H1 (cell line): ENCODE measurements around the gene NME7. TPM values are rescaled to one million over a fixed set of nuclear protein-coding genes. Genes with fewer than 3 reads are reported as not detected.

ENCODE experiments used
- CTCF ChIA-PET: fragments of 300-600 bp; sonication (Branson Sonifier 250); formaldehyde crosslinking; loops from one replicate; lab custom pipeline; 2021; ENCODE audit not compliant: partially characterized antibody; lab: Charles Lee
- POLR2A ChIA-PET: fragments of 300-600 bp; sonication (Branson Sonifier 250); formaldehyde crosslinking; loops from one replicate; lab custom pipeline; 2021; ENCODE audit warnings: inconsistent platforms; ENCODE audit not compliant: partially characterized antibody; lab: Charles Lee
- DNase-seq, 2 experiments: peaks; one replicate each; pipeline versions ENCODE4 v3.0.0 to v3.0.0-alpha.2; 2010 to 2022; ENCODE audit warnings: low spot score in 2 of 2, low read depth in 1 of 2, mixed read lengths in 1 of 2
- FAIRE-seq: peaks from 2 replicates; lab custom pipeline; 2011; peaks lifted over from hg19 to GRCh38; lab: Jason Lieb, UNC
- H2AFZ ChIP-seq: 2 replicates; pipeline ENCODE4 v1.8.1; 2012; ENCODE audit warnings: low read length, inconsistent platforms
- H2AK5ac ChIP-seq: 2 replicates; pipeline ENCODE4 v1.6.1; 2013; ENCODE audit warnings: low read depth, low read length
- H2BK120ac ChIP-seq: replicated peaks from 2 replicates; pipeline ENCODE3; 2013; ENCODE audit warnings: low read depth, low read length, inconsistent platforms
- H2BK12ac ChIP-seq: 2 replicates; pipeline ENCODE4 v1.6.1; 2013; ENCODE audit warnings: low read depth, low read length
- H2BK15ac ChIP-seq: 2 replicates; pipeline ENCODE4 v1.6.1; 2013; ENCODE audit warnings: low read length
- H2BK20ac ChIP-seq: 2 replicates; pipeline ENCODE4 v1.6.1; 2013; ENCODE audit warnings: low read length
- H2BK5ac ChIP-seq: 2 replicates; pipeline ENCODE4 v1.6.1; 2013; ENCODE audit warnings: low read depth, low read length
- H3K14ac ChIP-seq: 2 replicates; pipeline ENCODE4 v1.6.1; 2013; ENCODE audit warnings: inconsistent platforms; ENCODE audit not compliant: insufficient read length
- H3K18ac ChIP-seq: 2 replicates; pipeline ENCODE4 v1.6.1; 2013; ENCODE audit warnings: low read length; ENCODE audit errors: extremely low read depth
- H3K23ac ChIP-seq: 2 replicates; pipeline ENCODE4 v1.6.1; 2013; ENCODE audit warnings: inconsistent platforms; ENCODE audit not compliant: insufficient read length
- H3K23me2 ChIP-seq: 2 replicates; pipeline ENCODE4 v1.6.1; 2013; ENCODE audit warnings: low read depth, low read length
- H3K27ac ChIP-seq: 2 replicates; pipeline ENCODE4 v1.6.1; 2011; ENCODE audit warnings: low read depth, low read length, inconsistent platforms
- H3K27me3 ChIP-seq, 4 experiments: replicated peaks in 1 of 4; 1 replicate in 1 of 4; 2 replicates in 3 of 4; pipeline versions ENCODE4 v1.6.1 to v1.8.1; 2011 to 2013; ENCODE audit warnings: low read length in 3 of 4, mild to moderate bottlenecking in 3 of 4, inconsistent platforms in 2 of 4, mixed read lengths in 2 of 4, moderate library complexity in 1 of 4; ENCODE audit not compliant: control insufficient read depth in 3 of 4, insufficient read depth in 3 of 4; ENCODE audit errors: extremely low read depth in 1 of 4
- H3K36me3 ChIP-seq, 4 experiments: 2 replicates each; pipeline versions ENCODE4 v1.6.1 to v1.8.1; 2011 to 2013; ENCODE audit warnings: mild to moderate bottlenecking in 4 of 4, low read length in 3 of 4, moderate library complexity in 2 of 4, control low read depth in 1 of 4, inconsistent platforms in 1 of 4; ENCODE audit not compliant: insufficient read depth in 4 of 4, control insufficient read depth in 2 of 4
- H3K4ac ChIP-seq: replicated peaks from 2 replicates; pipeline ENCODE3; 2013; ENCODE audit warnings: low read length, low read depth, mixed read lengths, inconsistent platforms; ENCODE audit not compliant: insufficient read length
- H3K4me1 ChIP-seq, 4 experiments: replicated peaks in 1 of 4; 1 replicate in 1 of 4; 2 replicates in 3 of 4; pipeline versions ENCODE4 v1.6.1 to v1.8.1; 2011 to 2013; ENCODE audit warnings: low read length in 3 of 4, inconsistent platforms in 2 of 4, mixed read lengths in 1 of 4; ENCODE audit not compliant: insufficient read depth in 4 of 4, control insufficient read depth in 3 of 4
- H3K4me2 ChIP-seq, 2 experiments: 2 replicates each; pipeline versions ENCODE4 v1.6.1 to v1.8.1; 2011 to 2013; ENCODE audit warnings: low read depth in 2 of 2, low read length in 2 of 2, control low read depth in 1 of 2, inconsistent platforms in 1 of 2, mild to moderate bottlenecking in 1 of 2; ENCODE audit not compliant: insufficient read depth in 1 of 2
- H3K4me3 ChIP-seq, 4 experiments: fragments of 200-600, 300-600 bp in 1 of 4; sonication (generic), shearing (Covaris generic), sonication (Bioruptor Twin) in 1 of 4; 2 replicates each; pipeline versions ENCODE4 v1.5.1 to v1.8.1; 2011 to 2016; ENCODE audit warnings: low read length in 4 of 4, low read depth in 3 of 4, control low read depth in 2 of 4, inconsistent platforms in 2 of 4, mild to moderate bottlenecking in 2 of 4, mixed read lengths in 1 of 4, moderate library complexity in 1 of 4; ENCODE audit not compliant: insufficient read depth in 2 of 4; ENCODE audit errors: extremely low read depth in 1 of 4
- H3K56ac ChIP-seq: replicated peaks from 2 replicates; pipeline ENCODE3; 2013; ENCODE audit warnings: low read depth, mild to moderate bottlenecking, mixed read lengths, low read length, inconsistent platforms; ENCODE audit not compliant: insufficient read length
- H3K79me1 ChIP-seq: 2 replicates; pipeline ENCODE4 v1.6.1; 2013; ENCODE audit warnings: low read depth, low read length, control low read depth
- H3K79me2 ChIP-seq, 2 experiments: 2 replicates each; pipeline versions ENCODE4 v1.6.1 to v1.8.1; 2012 to 2013; ENCODE audit warnings: low read length in 2 of 2, mild to moderate bottlenecking in 2 of 2, inconsistent platforms in 1 of 2; ENCODE audit not compliant: insufficient read depth in 2 of 2, control insufficient read depth in 1 of 2
- H3K9ac ChIP-seq, 4 experiments: replicated peaks in 1 of 4; 1 replicate in 1 of 4; 2 replicates in 3 of 4; pipeline versions ENCODE4 v1.6.1 to v1.8.1; 2011 to 2013; ENCODE audit warnings: low read depth in 3 of 4, low read length in 3 of 4, control low read depth in 2 of 4, mild to moderate bottlenecking in 2 of 4, moderate library complexity in 2 of 4, inconsistent platforms in 1 of 4; ENCODE audit errors: extremely low read depth in 1 of 4
- H3K9me3 ChIP-seq, 2 experiments: 2 replicates each; pipeline versions ENCODE4 v1.6.1 to v1.8.1; 2012 to 2013; ENCODE audit warnings: mild to moderate bottlenecking in 2 of 2, moderate library complexity in 2 of 2, control low read depth in 1 of 2, inconsistent platforms in 1 of 2, low read depth in 1 of 2, low read length in 1 of 2, mixed read lengths in 1 of 2; ENCODE audit not compliant: insufficient read depth in 2 of 2
- H4K20me1 ChIP-seq, 2 experiments: replicated peaks in 1 of 2; 2 replicates each; pipeline versions ENCODE3 to v1.8.1; 2011 to 2013; ENCODE audit warnings: inconsistent platforms in 2 of 2, low read length in 2 of 2, mild to moderate bottlenecking in 1 of 2; ENCODE audit not compliant: insufficient read depth in 2 of 2, control insufficient read depth in 1 of 2
- H4K5ac ChIP-seq: 2 replicates; pipeline ENCODE4 v1.6.1; 2013; ENCODE audit warnings: low read length, low read depth, mixed read lengths, inconsistent platforms; ENCODE audit not compliant: insufficient read length
- H4K8ac ChIP-seq: 2 replicates; pipeline ENCODE4 v1.8.0; 2013; ENCODE audit warnings: mild to moderate bottlenecking, moderate library complexity, low read length, inconsistent platforms; ENCODE audit not compliant: insufficient read depth; ENCODE audit errors: extremely low read depth
- H4K91ac ChIP-seq: replicated peaks from 2 replicates; pipeline ENCODE3; 2013; ENCODE audit warnings: low read length, mixed read lengths, inconsistent platforms; ENCODE audit not compliant: insufficient read length
- RAD21 ChIP-seq, 2 experiments: IDR thresholded peaks in 1 of 2; conservative IDR thresholded peaks in 1 of 2; 2 replicates each; pipeline ENCODE4 v1.6.1; 2011; ENCODE audit warnings: low read depth in 2 of 2, low read length in 2 of 2, improper control_type of control experiment in 1 of 2, inconsistent platforms in 1 of 2, mild to moderate bottlenecking in 1 of 2, moderate library complexity in 1 of 2
- SAP30 ChIP-seq: fragments of 300-600 bp; sonication (generic); IDR thresholded peaks from 2 replicates; pipeline ENCODE4 v1.7.1; 2012; ENCODE audit warnings: low read length, moderate library complexity, mild to moderate bottlenecking, inconsistent platforms; ENCODE audit not compliant: insufficient read depth, insufficient replicate concordance
- SIX5 ChIP-seq: IDR thresholded peaks from 2 replicates; pipeline ENCODE4 v1.6.1; 2011; ENCODE audit warnings: mild to moderate bottlenecking, low read depth, low read length
- SUZ12 ChIP-seq: fragments of 200-600 bp; sonication (generic); IDR thresholded peaks from 2 replicates; pipeline ENCODE4 v1.6.1; 2012; ENCODE audit warnings: mild to moderate bottlenecking, inconsistent platforms, low read length, moderate library complexity, mixed read lengths
- YY1 ChIP-seq: IDR thresholded peaks from 2 replicates; pipeline ENCODE4 v1.6.1; 2011; ENCODE audit warnings: low read depth, mild to moderate bottlenecking, low read length
- WGBS, 2 experiments: shearing (Covaris generic) in 1 of 2; methylation state at CpG; one replicate each; pipeline versions ENCODE4 v1.1.6 to v1.1.7; 2013 to 2015; ENCODE audit warnings: low lambda C conversion rate in 2 of 2, mixed read lengths in 2 of 2, inconsistent platforms in 1 of 2, low coverage in 1 of 2, missing lambda C conversion rate in 1 of 2; ENCODE audit not compliant: insufficient replicate concordance in 2 of 2, insufficient coverage in 1 of 2, insufficient read length in 1 of 2; ENCODE audit errors: extremely low coverage in 1 of 2, missing lambda C conversion rate in 1 of 2; 5-methylcytosine and 5-hydroxymethylcytosine counted together
- polyA plus RNA-seq, 7 experiments: library from polyadenylated mRNA; depleted of rRNA in 3 of 7; stranded (reverse) in 5 of 7; unstranded in 2 of 7; fragments of >200 nt in 5 of 7; fragments of 200-250 nt in 2 of 7; gene quantifications; 1 replicate in 5 of 7; 2 replicates in 1 of 7; 4 replicates in 1 of 7; pipeline versions ENCODE4 v1.2.1 to v1.2.3, GENCODE V29; 2011 to 2013; ENCODE audit warnings: missing spikeins in 2 of 7, mixed read lengths in 2 of 7
- total RNA-seq: library from RNA; stranded (reverse); fragmentation: NEBNext Ultra II Directional; extraction: Animal tissue kit (Norgen Biotek cat#: 25700); gene quantifications from 2 replicates; pipeline ENCODE4 v1.2.1, GENCODE V29; 2021
- TF ChIP-seq, protein P1 (sequence below): IDR thresholded peaks from 2 replicates; pipeline ENCODE4 v1.6.1; 2011; ENCODE audit warnings: low read depth, mild to moderate bottlenecking, low read length; ENCODE audit not compliant: insufficient read depth
- TF ChIP-seq, protein P2 (sequence below), 3 experiments: IDR thresholded peaks; 1 replicate in 2 of 3; 2 replicates in 1 of 3; pipeline versions ENCODE4 v1.5.1 to v1.6.1; 2011; ENCODE audit warnings: low read length in 3 of 3, mild to moderate bottlenecking in 3 of 3, inconsistent platforms in 2 of 3, low read depth in 1 of 3, moderate library complexity in 1 of 3; ENCODE audit not compliant: insufficient read depth in 1 of 3; ENCODE audit errors: control extremely low read depth in 1 of 3

NME7 gene
- total and polyA plus RNA-seq, 2 of the 8 experiments (the other 6 are each of a cell fraction or from before 2014, with no cell fraction given) = 11.6 to 28.5 TPM

DNA sequence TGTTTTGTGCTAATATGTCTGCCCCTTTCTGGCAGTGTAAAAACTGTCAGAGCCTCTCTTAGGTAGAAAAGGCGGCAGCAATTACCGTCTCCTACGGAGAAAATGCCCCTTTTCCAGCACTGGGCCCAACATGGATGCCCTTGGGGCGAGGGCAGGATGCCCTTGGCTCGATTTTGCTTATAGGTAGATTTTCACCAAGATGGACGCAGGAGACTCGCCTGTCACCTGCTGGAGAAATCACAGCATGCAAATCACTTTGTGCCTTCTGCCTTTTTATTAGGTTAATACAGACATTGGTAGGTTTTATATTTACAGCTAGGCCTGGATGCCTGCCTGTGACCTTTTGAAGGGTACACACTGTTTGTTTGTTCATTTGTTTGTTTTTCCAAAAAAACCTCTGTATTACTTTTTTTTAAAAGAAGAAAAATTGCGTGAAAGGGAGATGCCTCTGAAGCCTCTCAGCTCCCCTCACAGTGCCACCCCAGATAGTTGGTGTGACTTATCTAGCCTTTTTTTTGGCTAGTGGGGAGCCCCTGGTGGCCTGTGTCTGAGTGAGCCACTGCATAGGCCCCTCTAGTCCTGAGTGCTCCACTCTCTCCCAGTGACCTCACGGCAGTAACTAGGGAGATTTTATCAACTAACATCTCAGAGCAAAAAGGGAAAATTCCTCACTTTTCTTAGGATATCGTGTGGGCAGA, 258.6 kb downstream of the NME7 start:
- Histone ChIP-seq H3K14ac (no peak overlapping the region), H2BK12ac (no peak overlapping the region), H2AFZ (no peak overlapping the region), H3K56ac (no peak overlapping the region), H3K23ac (no peak overlapping the region), H3K23me2 (peaks cover 14% of the 10 kb centered on the region), H3K4ac (no peak overlapping the region), H3K9ac (no peak overlapping the region), H3K18ac (no peak overlapping the region), H4K91ac (no peak overlapping the region), H3K79me2 (peaks cover 22 to 58% of the 10 kb centered on the region in 2 experiments), H4K5ac (no peak overlapping the region), H2BK120ac (no peak overlapping the region), H4K20me1 (peaks cover 5% of the 10 kb centered on the region in 2 experiments), H3K4me2 (peak overlapping the region; percentile 95 to 99), H2AK5ac (no peak overlapping the region), H3K4me3 (peak overlapping the region in 1 of 4 experiments; percentile 93; a peak in 4 of 8 replicates), H3K4me1 (peaks cover 19 to 38% (median 26%) of the 10 kb centered on the region in 4 experiments), H3K27ac (no peak overlapping the region), H3K27me3 (no peaks in the 10 kb centered on the region; a peak in 1 of 7 replicates), H3K9me3 (no peaks in the 10 kb centered on the region), H4K8ac (no peak overlapping the region), H3K79me1 (peaks cover 12% of the 10 kb centered on the region; the same call in 1 of the 2 replicates), H3K36me3 (peaks cover 2 to 20% (median 7%) of the 10 kb centered on the region in 4 experiments; a peak in 5 of 8 replicates), H2BK5ac (0 out of 2 replicates have a peak overlapping the region, but pooled peaks have one; percentile 32), H2BK20ac (no peak overlapping the region), H2BK15ac (peak overlapping the region; percentile 84; the same call in 1 of the 2 replicates)
- 84% methylated on average over 10 of the region's 10 CpGs; no CpG with 5 or more reads in 1 of the 2 experiments for WGBS, 2 experiments
- DNase-seq (no peak), FAIRE-seq (no peak)
- ChIA-PET POLR2A (interaction anchor here (0.7 to 3.0 kb wide), 3 partner anchors 11 to 42 kb away, joined by 3 to 13 read pairs (median 5); no protein-coding TSS in a partner anchor), CTCF (interaction anchor here (0.6 to 2.0 kb wide), 10 partner anchors 11 to 506 kb away, joined by 3 to 8 read pairs (median 3); no protein-coding TSS in a partner anchor)
- no peak for TF ChIP-seq SAP30
- TF ChIP-seq, protein P1, sequence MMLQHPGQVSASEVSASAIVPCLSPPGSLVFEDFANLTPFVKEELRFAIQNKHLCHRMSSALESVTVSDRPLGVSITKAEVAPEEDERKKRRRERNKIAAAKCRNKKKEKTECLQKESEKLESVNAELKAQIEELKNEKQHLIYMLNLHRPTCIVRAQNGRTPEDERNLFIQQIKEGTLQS = no peak
- TF ChIP-seq, protein P2, sequence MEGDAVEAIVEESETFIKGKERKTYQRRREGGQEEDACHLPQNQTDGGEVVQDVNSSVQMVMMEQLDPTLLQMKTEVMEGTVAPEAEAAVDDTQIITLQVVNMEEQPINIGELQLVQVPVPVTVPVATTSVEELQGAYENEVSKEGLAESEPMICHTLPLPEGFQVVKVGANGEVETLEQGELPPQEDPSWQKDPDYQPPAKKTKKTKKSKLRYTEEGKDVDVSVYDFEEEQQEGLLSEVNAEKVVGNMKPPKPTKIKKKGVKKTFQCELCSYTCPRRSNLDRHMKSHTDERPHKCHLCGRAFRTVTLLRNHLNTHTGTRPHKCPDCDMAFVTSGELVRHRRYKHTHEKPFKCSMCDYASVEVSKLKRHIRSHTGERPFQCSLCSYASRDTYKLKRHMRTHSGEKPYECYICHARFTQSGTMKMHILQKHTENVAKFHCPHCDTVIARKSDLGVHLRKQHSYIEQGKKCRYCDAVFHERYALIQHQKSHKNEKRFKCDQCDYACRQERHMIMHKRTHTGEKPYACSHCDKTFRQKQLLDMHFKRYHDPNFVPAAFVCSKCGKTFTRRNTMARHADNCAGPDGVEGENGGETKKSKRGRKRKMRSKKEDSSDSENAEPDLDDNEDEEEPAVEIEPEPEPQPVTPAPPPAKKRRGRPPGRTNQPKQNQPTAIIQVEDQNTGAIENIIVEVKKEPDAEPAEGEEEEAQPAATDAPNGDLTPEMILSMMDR (IDR thresholded peaks at IDR 0.05; ENCODE audit: control extremely low read depth in 1 of 3, insufficient read depth in 1 of 3, low read depth in 1 of 3, low read length in 3 of 3) = peak in 2 of 3 experiments; percentile 20 to 24; a peak in 2 of 4 replicates
- no peak for TF ChIP-seq SIX5
- TF ChIP-seq SUZ12 = no peak
- peak; percentile 20 to 43; a peak in 2 of 4 replicates for TF ChIP-seq RAD21 (IDR thresholded peaks at IDR 0.05 in 1 of 2, conservative IDR thresholded peaks at IDR 0.05 in 1 of 2; ENCODE audit: low read depth in 2 of 2, low read length in 2 of 2)
- no peak for TF ChIP-seq YY1
